ENCODE results near the gene TUBGCP3.
A peak's percentile ranks its signal among the peaks of the same experiment; 100 is the strongest.

TUBGCP3 gene

GRCh38 chr13:112531263-112531794 lies 56.6 kb downstream of the TUBGCP3 start:
- Mint-ChIP-seq H3K4me1 (no peaks in the 10 kb centered on the region), H3K36me3 (no peaks in the 10 kb centered on the region), H3K9me3 (no peaks in the 10 kb centered on the region), H3K27ac (no peak overlapping the region), H3K4me3 (no peak overlapping the region)
- DNase-seq (ENCODE audit: low spot score in 2 of 2) (no peak), ATAC-seq (no peak)

- DNase-seq (ENCODE audit: low spot score in 2 of 2) (no peak), ATAC-seq (no peak)
- Mint-ChIP-seq H3K27ac (no peak overlapping the region), H3K36me3 (no peaks in the 10 kb centered on the region), H3K4me1 (no peaks in the 10 kb centered on the region), H3K4me3 (no peak overlapping the region), H3K9me3 (no peaks in the 10 kb centered on the region)
These were observed 57.1 kb downstream of the TUBGCP3 start for GRCh38 chr13:112530861-112531260.

GRCh38 chr13:112529216-112529615 lies 58.7 kb downstream of the TUBGCP3 start:
- DNase-seq (ENCODE audit: low spot score in 2 of 2) (no peak), ATAC-seq (no peak)
- Mint-ChIP-seq H3K4me1 (no peaks in the 10 kb centered on the region), H3K4me3 (no peak overlapping the region), H3K9me3 (no peaks in the 10 kb centered on the region), H3K36me3 (no peaks in the 10 kb centered on the region), H3K27ac (no peak overlapping the region)

- H3K4me1 Mint-ChIP-seq = no peaks in the 10 kb centered on the region
- H3K4me3 Mint-ChIP-seq = no peak overlapping the region
- peaks cover 13% of the 10 kb centered on the region for H3K36me3 Mint-ChIP-seq
- DNase-seq (ENCODE audit: low spot score in 2 of 2) (no peak), ATAC-seq (no peak)
- no peaks in the 10 kb centered on the region for H3K9me3 Mint-ChIP-seq
- H3K27ac Mint-ChIP-seq = no peak overlapping the region
These were observed 61.7 kb downstream of the TUBGCP3 start for GRCh38 chr13:112526146-112526853.

- no peaks in the 10 kb centered on the region for H3K9me3 Mint-ChIP-seq
- no peak overlapping the region for H3K27ac Mint-ChIP-seq
- H3K4me1 Mint-ChIP-seq = no peaks in the 10 kb centered on the region
- DNase-seq (ENCODE audit: low spot score in 2 of 2) (no peak), ATAC-seq (no peak)
- no peak overlapping the region for H3K4me3 Mint-ChIP-seq
- peaks cover 22% of the 10 kb centered on the region for H3K36me3 Mint-ChIP-seq
These were observed 62.5 kb downstream of the TUBGCP3 start for GRCh38 chr13:112525356-112525945.

GRCh38 chr13:112522578-112522977 lies 65.4 kb downstream of the TUBGCP3 start:
- H3K27ac Mint-ChIP-seq = no peak overlapping the region

GRCh38 chr13:112521073-112521685 lies 66.8 kb downstream of the TUBGCP3 start:
- Mint-ChIP-seq H3K4me3 (no peak overlapping the region), H3K27ac (peak overlapping the region; percentile 17), H3K4me1 (no peaks in the 10 kb centered on the region), H3K9me3 (no peaks in the 10 kb centered on the region), H3K36me3 (peaks cover 51% of the 10 kb centered on the region)
- DNase-seq (ENCODE audit: low spot score in 2 of 2) (no peak), ATAC-seq (peak; percentile 44)

More at GRCh38 chr13:112522578-112522977, 65.4 kb downstream of the TUBGCP3 start:
- Mint-ChIP-seq H3K4me1 (no peaks in the 10 kb centered on the region), H3K9me3 (no peaks in the 10 kb centered on the region), H3K36me3 (peaks cover 37% of the 10 kb centered on the region), H3K4me3 (no peak overlapping the region)
- DNase-seq (ENCODE audit: low spot score in 2 of 2) (no peak), ATAC-seq (no peak)

- Mint-ChIP-seq H3K4me3 (no peak overlapping the region), H3K27ac (no peak overlapping the region), H3K36me3 (peaks cover 67% of the 10 kb centered on the region), H3K4me1 (no peaks in the 10 kb centered on the region), H3K9me3 (no peaks in the 10 kb centered on the region)
- ATAC-seq (no peak), DNase-seq (ENCODE audit: low spot score in 2 of 2) (no peak)
These were observed 68.4 kb downstream of the TUBGCP3 start for GRCh38 chr13:112519517-112520060.

GRCh38 chr13:112516218-112516617 lies 71.7 kb downstream of the TUBGCP3 start:
- H3K4me3 Mint-ChIP-seq = no peak overlapping the region
- no peaks in the 10 kb centered on the region for H3K9me3 Mint-ChIP-seq
- no peak overlapping the region for H3K27ac Mint-ChIP-seq
- DNase-seq (ENCODE audit: low spot score in 2 of 2) (no peak), ATAC-seq (no peak)
- peaks cover 6% of the 10 kb centered on the region for H3K4me1 Mint-ChIP-seq
- peaks cover 61% of the 10 kb centered on the region for H3K36me3 Mint-ChIP-seq

GRCh38 chr13:112513761-112514160 lies 74.2 kb downstream of the TUBGCP3 start:
- Mint-ChIP-seq H3K27ac (no peak overlapping the region), H3K9me3 (no peaks in the 10 kb centered on the region), H3K36me3 (peaks cover 59% of the 10 kb centered on the region), H3K4me1 (peaks cover 21% of the 10 kb centered on the region), H3K4me3 (no peak overlapping the region)
- no peak for ATAC-seq
- no peak for DNase-seq (ENCODE audit: low spot score in 2 of 2)

GRCh38 chr13:112510987-112511685 lies 76.8 kb downstream of the TUBGCP3 start:
- H3K9me3 Mint-ChIP-seq = no peaks in the 10 kb centered on the region
- peak; percentile 97 for ATAC-seq
- H3K4me1 Mint-ChIP-seq = peaks cover 27% of the 10 kb centered on the region
- no peak overlapping the region for H3K4me3 Mint-ChIP-seq
- peak overlapping the region; percentile 43 for H3K27ac Mint-ChIP-seq
- peaks cover 71% of the 10 kb centered on the region for H3K36me3 Mint-ChIP-seq
- DNase-seq (ENCODE audit: low spot score in 2 of 2) = no peak

- H3K27ac Mint-ChIP-seq = peak overlapping the region; percentile 43
- H3K4me3 Mint-ChIP-seq = no peak overlapping the region
- ATAC-seq = no peak
- peaks cover 27% of the 10 kb centered on the region for H3K4me1 Mint-ChIP-seq
- H3K9me3 Mint-ChIP-seq = no peaks in the 10 kb centered on the region
- DNase-seq (ENCODE audit: low spot score in 2 of 2) = no peak
- peaks cover 68% of the 10 kb centered on the region for H3K36me3 Mint-ChIP-seq
These were observed 77.8 kb downstream of the TUBGCP3 start for GRCh38 chr13:112510002-112510780.

GRCh38 chr13:112509190-112509589 lies 78.8 kb downstream of the TUBGCP3 start:
- no peak for ATAC-seq
- no peak for DNase-seq (ENCODE audit: low spot score in 2 of 2)
- H3K4me3 Mint-ChIP-seq = no peak overlapping the region
- H3K9me3 Mint-ChIP-seq = no peaks in the 10 kb centered on the region
- peak overlapping the region; percentile 81 for H3K27ac Mint-ChIP-seq
- peaks cover 27% of the 10 kb centered on the region for H3K4me1 Mint-ChIP-seq
- H3K36me3 Mint-ChIP-seq = peaks cover 65% of the 10 kb centered on the region

- Mint-ChIP-seq H3K9me3 (no peaks in the 10 kb centered on the region), H3K27ac (no peak overlapping the region), H3K4me1 (peaks cover 19% of the 10 kb centered on the region), H3K36me3 (peaks cover 90% of the 10 kb centered on the region), H3K4me3 (no peak overlapping the region)
- DNase-seq (ENCODE audit: low spot score in 2 of 2) (no peak), ATAC-seq (no peak)
These were observed 81.9 kb downstream of the TUBGCP3 start for GRCh38 chr13:112506046-112506445.

Measured in stimulated activated effector memory CD8-positive, alpha-beta T cell treated with anti-CD3 and anti-CD28 coated beads, Interleukin-12 subunit alpha, Interleukin-12 subunit beta, amount 100 ng/mL, for 72 hours (primary cell).